ENCODE data around the gene KDM1B.

The KDM1B gene

GRCh38 chr6:18234564-18234963 is 79.3 kb downstream of the KDM1B start:
- DNase-seq (ENCODE audit: low read depth) = no peak
- H3K4me3 ChIP-seq (ENCODE audit: low read depth, low read length) = no peak overlapping the region
- TF ChIP-seq, protein P1, sequence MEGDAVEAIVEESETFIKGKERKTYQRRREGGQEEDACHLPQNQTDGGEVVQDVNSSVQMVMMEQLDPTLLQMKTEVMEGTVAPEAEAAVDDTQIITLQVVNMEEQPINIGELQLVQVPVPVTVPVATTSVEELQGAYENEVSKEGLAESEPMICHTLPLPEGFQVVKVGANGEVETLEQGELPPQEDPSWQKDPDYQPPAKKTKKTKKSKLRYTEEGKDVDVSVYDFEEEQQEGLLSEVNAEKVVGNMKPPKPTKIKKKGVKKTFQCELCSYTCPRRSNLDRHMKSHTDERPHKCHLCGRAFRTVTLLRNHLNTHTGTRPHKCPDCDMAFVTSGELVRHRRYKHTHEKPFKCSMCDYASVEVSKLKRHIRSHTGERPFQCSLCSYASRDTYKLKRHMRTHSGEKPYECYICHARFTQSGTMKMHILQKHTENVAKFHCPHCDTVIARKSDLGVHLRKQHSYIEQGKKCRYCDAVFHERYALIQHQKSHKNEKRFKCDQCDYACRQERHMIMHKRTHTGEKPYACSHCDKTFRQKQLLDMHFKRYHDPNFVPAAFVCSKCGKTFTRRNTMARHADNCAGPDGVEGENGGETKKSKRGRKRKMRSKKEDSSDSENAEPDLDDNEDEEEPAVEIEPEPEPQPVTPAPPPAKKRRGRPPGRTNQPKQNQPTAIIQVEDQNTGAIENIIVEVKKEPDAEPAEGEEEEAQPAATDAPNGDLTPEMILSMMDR (IDR thresholded peaks at IDR 0.05; ENCODE audit: low read depth, low read length, missing control alignments) = no peak
- in situ Hi-C loops (cut with HindIII; ENCODE audit: low sequenced_read_pairs) = no loop called here

- in situ Hi-C loops (cut with HindIII; ENCODE audit: low sequenced_read_pairs) = no loop called here
- no peak overlapping the region for H3K4me3 ChIP-seq (ENCODE audit: low read depth, low read length)
- no peak for DNase-seq (ENCODE audit: low read depth)
- TF ChIP-seq, protein P1 (IDR thresholded peaks at IDR 0.05; ENCODE audit: low read depth, low read length, missing control alignments) = no peak
Measured at GRCh38 chr6:18235524-18235923, 80.3 kb downstream of the KDM1B start.

DNA sequence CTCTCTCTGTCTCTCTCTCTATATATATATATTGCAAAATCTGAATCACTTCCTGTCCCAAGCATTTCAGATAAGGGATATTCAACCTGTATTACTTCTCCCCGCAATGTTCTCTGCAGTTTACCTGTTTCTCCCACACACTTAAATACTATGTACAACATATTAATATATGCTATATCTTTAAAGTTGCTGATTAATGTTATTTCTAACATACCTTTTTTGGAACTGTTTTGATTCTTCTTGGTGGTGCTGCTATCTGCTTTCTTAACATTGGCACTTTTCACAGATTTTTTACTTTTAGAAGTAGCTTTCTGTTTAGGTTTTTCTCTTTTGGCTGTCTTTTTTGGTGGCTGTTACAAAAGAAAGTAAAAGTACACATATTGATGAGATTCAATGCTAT is 81.9 kb downstream of the KDM1B start:
- TF ChIP-seq, protein P1 (IDR thresholded peaks at IDR 0.05; ENCODE audit: low read depth, low read length, missing control alignments) = no peak
- no peak overlapping the region for H3K4me3 ChIP-seq (ENCODE audit: low read depth, low read length)
- in situ Hi-C loops (cut with HindIII; ENCODE audit: low sequenced_read_pairs) = no loop called here
- DNase-seq (ENCODE audit: low read depth) = no peak

- in situ Hi-C loops (cut with HindIII; ENCODE audit: low sequenced_read_pairs) = no loop called here
- H3K4me3 ChIP-seq (ENCODE audit: low read depth, low read length) = no peak overlapping the region
- TF ChIP-seq, protein P1 (IDR thresholded peaks at IDR 0.05; ENCODE audit: low read depth, low read length, missing control alignments) = no peak
- DNase-seq (ENCODE audit: low read depth) = no peak
Measured at GRCh38 chr6:18240230-18240629, 85.0 kb downstream of the KDM1B start.

DNA sequence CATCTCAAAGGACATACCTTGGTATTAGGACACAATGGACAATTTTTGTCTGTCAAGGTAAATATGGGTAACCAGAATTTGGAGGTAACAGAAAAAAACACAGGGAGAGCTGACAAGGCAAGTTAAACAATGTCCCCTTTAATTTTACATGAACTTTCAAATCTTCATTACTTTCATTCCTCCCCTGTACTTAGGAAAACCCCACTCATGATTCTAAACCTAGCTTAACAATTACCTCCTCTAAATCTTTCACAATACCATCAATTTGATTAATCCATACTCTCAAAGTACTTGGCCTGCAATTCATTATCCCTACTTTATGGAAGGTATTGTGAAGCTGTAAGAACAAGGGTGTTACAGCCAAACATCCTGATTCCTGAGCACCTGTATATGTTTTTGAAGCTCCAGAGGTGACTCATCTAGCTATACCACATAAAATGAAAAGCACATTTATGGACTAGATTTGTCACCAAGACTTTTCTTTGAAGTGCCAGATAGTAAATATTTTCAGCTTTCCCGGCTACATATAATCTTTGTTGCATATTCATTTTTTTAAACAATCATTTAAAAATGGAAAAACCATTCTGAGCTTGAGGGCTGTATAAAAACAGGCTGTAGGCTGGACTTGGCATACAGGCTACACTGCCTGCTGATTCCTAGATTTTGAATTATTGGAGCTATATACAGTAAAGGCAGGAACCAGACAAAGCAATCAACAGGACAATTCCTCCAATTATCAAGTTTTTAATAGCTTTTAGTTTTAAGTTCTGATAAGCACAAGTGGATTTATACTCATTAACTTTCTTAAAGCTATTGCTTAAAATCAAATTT is 86.2 kb downstream of the KDM1B start:
- TF ChIP-seq, protein P1 (IDR thresholded peaks at IDR 0.05; ENCODE audit: low read depth, low read length, missing control alignments) = no peak
- in situ Hi-C loops (cut with HindIII; ENCODE audit: low sequenced_read_pairs) = no loop called here
- H3K4me3 ChIP-seq (ENCODE audit: low read depth, low read length) = no peak overlapping the region
- DNase-seq (ENCODE audit: low read depth) = no peak

DNA sequence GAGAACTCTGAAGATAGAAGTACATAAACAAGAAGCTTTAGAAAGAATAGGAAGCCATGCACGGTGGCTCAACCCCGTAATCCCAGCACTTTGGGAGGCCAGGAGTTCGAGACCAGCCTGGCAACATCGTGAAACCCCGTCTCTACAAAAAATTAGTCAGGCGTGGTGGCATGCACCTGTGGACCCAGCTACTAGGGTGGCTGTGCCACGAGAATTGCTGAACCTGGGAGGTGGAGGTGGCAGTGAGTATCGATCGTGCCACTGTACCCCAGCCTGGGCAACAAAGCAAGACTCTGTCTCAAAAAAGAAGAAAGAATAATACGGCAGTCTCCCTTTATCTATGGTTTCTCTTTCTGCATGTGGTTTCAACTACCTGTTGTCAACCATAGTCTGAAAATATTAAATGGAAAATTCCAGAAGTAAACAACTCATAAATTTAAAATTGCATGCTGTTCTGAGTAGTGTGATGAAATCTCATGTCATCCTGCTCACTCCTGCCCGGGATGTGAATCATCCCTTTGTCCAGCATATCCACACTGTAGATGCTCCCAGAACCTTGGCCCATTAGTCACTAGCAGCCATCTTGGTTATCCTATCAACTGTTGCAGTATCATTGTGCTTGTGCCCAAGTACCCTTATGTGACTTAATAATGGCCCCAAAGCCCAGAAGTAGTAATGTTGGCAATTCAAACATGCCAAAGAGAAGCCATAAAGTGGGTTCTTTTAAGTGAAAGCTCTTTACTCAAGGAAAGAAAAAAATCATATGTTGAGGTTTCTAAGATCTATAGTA is 87.0 kb downstream of the KDM1B start:
- DNase-seq (ENCODE audit: low read depth) = peak; percentile 34
- in situ Hi-C loops (cut with HindIII; ENCODE audit: low sequenced_read_pairs) = no loop called here
- H3K4me3 ChIP-seq (ENCODE audit: low read depth, low read length) = no peak overlapping the region
- TF ChIP-seq, protein P1 (IDR thresholded peaks at IDR 0.05; ENCODE audit: low read depth, low read length, missing control alignments) = no peak
